ENCODE data around the gene PPFIBP2. TPM values are rescaled to one million over a fixed set of nuclear protein-coding genes. Genes with fewer than 3 reads are reported as not detected.

Gene PPFIBP2
- total and polyA plus RNA-seq, 2 donors (not counting 1 experiment from before 2014, with no cell fraction given): 22.3 to 175 TPM

DNA sequence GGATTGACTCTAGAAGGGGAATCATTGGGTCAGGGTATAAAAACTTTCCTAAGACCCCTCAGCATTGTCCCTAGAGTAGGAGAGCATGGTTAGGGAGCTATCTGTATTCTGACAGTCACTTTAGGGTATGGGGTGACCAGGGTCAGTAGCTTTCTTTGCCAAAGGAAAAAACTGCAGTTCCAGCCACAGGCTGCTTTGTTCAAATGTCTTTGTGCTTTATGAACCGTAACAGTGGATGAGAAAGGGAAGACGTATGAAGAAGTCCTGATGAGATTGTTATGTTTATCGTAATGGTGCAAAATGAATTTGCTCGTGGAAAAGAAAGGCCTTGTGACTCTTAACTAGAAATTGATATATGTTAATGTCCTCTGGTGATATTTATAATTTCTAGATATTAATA is 129.5 kb downstream of the PPFIBP2 start:
- Histone ChIP-seq H3K79me2 (ENCODE audit: control insufficient read depth, insufficient read depth, low read length) (no peaks in the 10 kb centered on the region), H4K20me1 (ENCODE audit: control insufficient read depth, insufficient read depth, low read length, poor library complexity, severe bottlenecking) (no peaks in the 10 kb centered on the region), H3K9me3 (ENCODE audit: control extremely low read depth in 1 of 3, control insufficient read depth in 2 of 3, insufficient read depth in 1 of 3, low read length in 2 of 3) (no peaks in the 10 kb centered on the region), H3K27ac (ENCODE audit: low read length in 2 of 2) (no peak overlapping the region), H2AFZ (ENCODE audit: insufficient read depth, low read depth, low read length, poor library complexity, severe bottlenecking) (no peak overlapping the region), H3K36me3 (replicated peaks in 1 of 2; ENCODE audit: control extremely low read depth in 1 of 2, control insufficient read depth in 1 of 2, extremely low read depth in 1 of 2, insufficient read depth in 2 of 2, low read length in 1 of 2) (peaks cover 2 to 54% of the 10 kb centered on the region in 2 experiments), H3K4me1 (ENCODE audit: control insufficient read depth in 2 of 2, insufficient read depth in 2 of 2, low read length in 2 of 2) (peaks cover 0 to 6% of the 10 kb centered on the region in 2 donors), H3K27me3 (replicated peaks in 1 of 4; ENCODE audit: control extremely low read depth in 1 of 4, control insufficient read depth in 3 of 4, insufficient read depth in 4 of 4, low read length in 3 of 4) (no peaks in the 10 kb centered on the region), H3K9ac (ENCODE audit: low read length) (no peak overlapping the region), H3K4me2 (replicated peaks; ENCODE audit: low read depth, low read length, poor library complexity, severe bottlenecking) (no peak overlapping the region), H3K4me3 (ENCODE audit: control extremely low read depth in 1 of 5, extremely low read depth in 1 of 5, insufficient read depth in 1 of 5, low read depth in 2 of 5, low read length in 4 of 5) (no peak overlapping the region)
- no peak for TF ChIP-seq CTCF (IDR thresholded peaks at IDR 0.05)
- TF ChIP-seq EZH2 (IDR thresholded peaks at IDR 0.05; ENCODE audit: borderline replicate concordance, insufficient read depth, low read depth, low read length, poor library complexity, severe bottlenecking): no peak
- WGBS (ENCODE audit: insufficient coverage): 100% methylated on average over 2 of the region's 4 CpGs
- Mint-ChIP-seq H3K9me3 (ENCODE audit: insufficient read depth) (no peaks in the 10 kb centered on the region), H3K4me1 (peaks cover 6% of the 10 kb centered on the region), H3K27me3 (no peaks in the 10 kb centered on the region), H3K4me3 (no peak overlapping the region), H3K27ac (no peak overlapping the region)
- ChIA-PET POLR2A (no interaction called here), CTCF (interaction anchor here (0.7 to 1.0 kb wide), 2 partner anchors 22 to 98 kb away, joined by 3 read pairs; no protein-coding TSS in a partner anchor)
- ATAC-seq (ENCODE audit: low read depth) (no peak), DNase-seq (no peak)
- intact Hi-C loops (cut with micrococcal nuclease): no loop called here

- Histone ChIP-seq H2AFZ (ENCODE audit: insufficient read depth, low read depth, low read length, poor library complexity, severe bottlenecking) (no peak overlapping the region), H3K4me2 (replicated peaks; ENCODE audit: low read depth, low read length, poor library complexity, severe bottlenecking) (no peak overlapping the region), H3K27ac (ENCODE audit: low read length in 2 of 2) (no peak overlapping the region), H3K9ac (ENCODE audit: low read length) (no peak overlapping the region), H4K20me1 (ENCODE audit: control insufficient read depth, insufficient read depth, low read length, poor library complexity, severe bottlenecking) (no peaks in the 10 kb centered on the region), H3K4me3 (ENCODE audit: control extremely low read depth in 1 of 5, extremely low read depth in 1 of 5, insufficient read depth in 1 of 5, low read depth in 2 of 5, low read length in 4 of 5) (no peak overlapping the region), H3K9me3 (ENCODE audit: control extremely low read depth in 1 of 3, control insufficient read depth in 2 of 3, insufficient read depth in 1 of 3, low read length in 2 of 3) (no peaks in the 10 kb centered on the region), H3K79me2 (ENCODE audit: control insufficient read depth, insufficient read depth, low read length) (no peaks in the 10 kb centered on the region), H3K4me1 (ENCODE audit: control insufficient read depth in 2 of 2, insufficient read depth in 2 of 2, low read length in 2 of 2) (no peaks in the 10 kb centered on the region), H3K36me3 (replicated peaks in 1 of 2; ENCODE audit: control extremely low read depth in 1 of 2, control insufficient read depth in 1 of 2, extremely low read depth in 1 of 2, insufficient read depth in 2 of 2, low read length in 1 of 2) (peaks cover 2 to 67% of the 10 kb centered on the region in 2 experiments), H3K27me3 (replicated peaks in 1 of 4; ENCODE audit: control extremely low read depth in 1 of 4, control insufficient read depth in 3 of 4, insufficient read depth in 4 of 4, low read length in 3 of 4) (no peaks in the 10 kb centered on the region)
- 100% methylated on average over 1 of the region's 3 CpGs for WGBS (ENCODE audit: insufficient coverage)
- no peaks in the 10 kb centered on the region for H3K9me3 Mint-ChIP-seq (ENCODE audit: insufficient read depth)
- H3K27me3 Mint-ChIP-seq: no peaks in the 10 kb centered on the region
- intact Hi-C loops (cut with micrococcal nuclease): no loop called here
- no peak for DNase-seq
- no peak overlapping the region for H3K27ac Mint-ChIP-seq
- ChIA-PET CTCF (no interaction called here), POLR2A (no interaction called here)
- TF ChIP-seq CTCF (IDR thresholded peaks at IDR 0.05): no peak
- no peak for TF ChIP-seq EZH2 (IDR thresholded peaks at IDR 0.05; ENCODE audit: borderline replicate concordance, insufficient read depth, low read depth, low read length, poor library complexity, severe bottlenecking)
- no peak overlapping the region for H3K4me3 Mint-ChIP-seq
- ATAC-seq (ENCODE audit: low read depth): no peak
- H3K4me1 Mint-ChIP-seq: no peaks in the 10 kb centered on the region
Measured at GRCh38 chr11:7645206-7645605, 131.4 kb downstream of the PPFIBP2 start.

All from B cell (primary cell).